Thyroid gland (tissue), 4 donors: ENCODE results near the gene PDAP1.

ENCODE experiments used
- CTCF ChIP-seq, 6 experiments: fragments of 200-600 bp in 3 of 6; fragments of 450-650 bp in 3 of 6; sonication (generic) in 3 of 6; IDR thresholded peaks; one replicate each; pipeline ENCODE4 v1.5.1; 2016 to 2019; ENCODE audit warnings: antibody characterized with exemption in 6 of 6, mild to moderate bottlenecking in 2 of 6, inconsistent platforms in 1 of 6, moderate library complexity in 1 of 6
- POLR2A ChIP-seq, 2 donors: fragments of 450-650 bp; IDR thresholded peaks; one replicate each; pipeline ENCODE4 v1.6.1; 2017; ENCODE audit warnings: antibody characterized with exemption in 2 of 2, mild to moderate bottlenecking in 2 of 2, moderate library complexity in 1 of 2

- no peak for TF ChIP-seq CTCF (IDR thresholded peaks at IDR 0.05)
- no peak for TF ChIP-seq POLR2A (IDR thresholded peaks at IDR 0.05)
These were observed 31.8 kb upstream of the PDAP1 start for GRCh38 chr7:99440195-99440594.
